Upper lobe of right lung (tissue), 1 donor: ENCODE results near the gene RASA4. TPM values are rescaled to one million over a fixed set of nuclear protein-coding genes. Genes with fewer than 3 reads are reported as not detected.
"Not testable (repeated sequence)": the region's sequence is repeated elsewhere in the genome, so short reads cannot be mapped to it uniquely, and the experiment has no call there.

Experiments
- ATAC-seq: fragments of 200-7000 bp; cut with Tn5 transposase; one replicate; pipeline ENCODE4 v1.9.1; 2020; ENCODE audit warnings: mild to moderate bottlenecking, moderate library complexity
- DNase-seq: peaks from one replicate; pipeline ENCODE4 v3.0.0-alpha.2; 2020
- H3K27ac ChIP-seq: fragments of 200-600 bp; one replicate; pipeline ENCODE4 v1.8.0; 2022
- H3K27me3 ChIP-seq: fragments of 200-600 bp; one replicate; pipeline ENCODE4 v1.8.0; 2022; ENCODE audit warnings: mild to moderate bottlenecking
- H3K36me3 ChIP-seq: fragments of 200-600 bp; one replicate; pipeline ENCODE4 v1.8.0; 2022
- H3K4me1 ChIP-seq: fragments of 200-600 bp; one replicate; pipeline ENCODE4 v1.8.0; 2022
- H3K4me3 ChIP-seq: fragments of 200-600 bp; one replicate; pipeline ENCODE4 v1.8.0; 2022; ENCODE audit warnings: mild to moderate bottlenecking
- H3K9me3 ChIP-seq: fragments of 200-600 bp; one replicate; pipeline ENCODE4 v1.8.0; 2022
- intact Hi-C: fragments of 100-400 bp; cut with DNase I; formaldehyde crosslinking; loops from one replicate; pipeline ENCODE4 v1.11.0; 2022
- long read RNA-seq: library from polyadenylated mRNA; unstranded; transcript quantifications from one replicate; pipeline ENCODE4 v2.0.0, GENCODE V29; 2021
- total RNA-seq: library from RNA; stranded (reverse); fragmentation: NEBNext Ultra II Directional; extraction: Animal tissue kit (Norgen Biotek cat#: 25700); gene quantifications from one replicate; pipeline ENCODE4 v1.2.1, GENCODE V29; 2021
- donor health status: DM: no; HTN: yes; CAD: no; lungs with severe emphysema.

The RASA4 gene
- total RNA-seq, result 78.8 TPM
- long read RNA-seq, full-length matches to known transcripts, result 22 of 61 reads
- long read RNA-seq, partial matches to known transcripts, result 22 of 61 reads
- long read RNA-seq, other reads (novel, unspliced or antisense), result 17 of 61 reads

GRCh38 chr7:102616507-102617125 lies at the start of gene RASA4:
RASA4 (minus strand) TSS chr7:102616756; CDS start chr7:102616689, 67 bp downstream.
- intact Hi-C loops, H3K4me1 ChIP-seq, H3K9me3 ChIP-seq, H3K27ac ChIP-seq, H3K36me3 ChIP-seq, H3K27me3 ChIP-seq: not testable (repeated sequence)
- DNase-seq, result peak; percentile 81
- H3K4me3 ChIP-seq, result peak within 1 kb of the TSS; percentile 49
- peak; percentile 94 for ATAC-seq

GRCh38 chr7:102664765-102665164 lies 48.2 kb upstream of the RASA4 start:
- intact Hi-C loops, ATAC-seq, H3K27ac ChIP-seq, H3K4me1 ChIP-seq, H3K9me3 ChIP-seq, DNase-seq, H3K36me3 ChIP-seq, H3K4me3 ChIP-seq, H3K27me3 ChIP-seq: not testable (repeated sequence)

GRCh38 chr7:102649924-102650323 lies 33.4 kb upstream of the RASA4 start, which contains the start of gene SPDYE2B:
SPDYE2B (plus strand) TSS chr7:102650319; CDS start chr7:102652349, 2,030 bp downstream.
- DNase-seq, H3K9me3 ChIP-seq, H3K36me3 ChIP-seq, H3K27ac ChIP-seq, intact Hi-C loops, H3K4me3 ChIP-seq, H3K4me1 ChIP-seq, H3K27me3 ChIP-seq: not testable (repeated sequence)
- peak; percentile 55 for ATAC-seq

GRCh38 chr7:102647813-102648212 lies 31.3 kb upstream of the RASA4 start:
- H3K4me1 ChIP-seq, intact Hi-C loops, H3K27ac ChIP-seq, H3K27me3 ChIP-seq, H3K4me3 ChIP-seq, H3K9me3 ChIP-seq, H3K36me3 ChIP-seq: not testable (repeated sequence)
- peak; percentile 33 for ATAC-seq
- DNase-seq, result peak; percentile 57

- H3K27ac ChIP-seq, DNase-seq, ATAC-seq, H3K27me3 ChIP-seq, H3K4me3 ChIP-seq, intact Hi-C loops, H3K9me3 ChIP-seq, H3K4me1 ChIP-seq, H3K36me3 ChIP-seq: not testable (repeated sequence)
These were observed 26.8 kb upstream of the RASA4 start for GRCh38 chr7:102643404-102643803.

GRCh38 chr7:102642691-102643090 lies 26.1 kb upstream of the RASA4 start, which contains the start of gene UPK3BL1:
UPK3BL1 (minus strand) TSS chr7:102642791; CDS start chr7:102642741, 50 bp downstream.
- intact Hi-C loops, H3K36me3 ChIP-seq, DNase-seq, H3K27me3 ChIP-seq, H3K4me1 ChIP-seq, H3K9me3 ChIP-seq, H3K4me3 ChIP-seq, H3K27ac ChIP-seq: not testable (repeated sequence)
- peak; percentile 41 for ATAC-seq

- H3K4me1 ChIP-seq, H3K27me3 ChIP-seq, H3K4me3 ChIP-seq, intact Hi-C loops, H3K36me3 ChIP-seq, H3K27ac ChIP-seq, H3K9me3 ChIP-seq: not testable (repeated sequence)
- peak; percentile 65 for DNase-seq
- ATAC-seq, result peak; percentile 1
These were observed 22.3 kb upstream of the RASA4 start for GRCh38 chr7:102638848-102639247.

GRCh38 chr7:102636956-102637355 lies 20.4 kb upstream of the RASA4 start:
- intact Hi-C loops, H3K36me3 ChIP-seq, ATAC-seq, H3K9me3 ChIP-seq, H3K4me3 ChIP-seq, H3K27ac ChIP-seq, H3K4me1 ChIP-seq, H3K27me3 ChIP-seq: not testable (repeated sequence)
- DNase-seq, result peak; percentile 65

GRCh38 chr7:102635354-102635753 lies 18.8 kb upstream of the RASA4 start:
- intact Hi-C loops, H3K4me3 ChIP-seq, H3K36me3 ChIP-seq, H3K9me3 ChIP-seq, DNase-seq, H3K27ac ChIP-seq, H3K27me3 ChIP-seq, H3K4me1 ChIP-seq: not testable (repeated sequence)
- ATAC-seq, result peak; percentile 19

- ATAC-seq, result peak; percentile 0
- H3K9me3 ChIP-seq, H3K4me1 ChIP-seq, H3K27ac ChIP-seq, intact Hi-C loops, H3K36me3 ChIP-seq, DNase-seq, H3K4me3 ChIP-seq, H3K27me3 ChIP-seq: not testable (repeated sequence)
These were observed 17.7 kb upstream of the RASA4 start for GRCh38 chr7:102634299-102634698.

- H3K4me1 ChIP-seq, intact Hi-C loops, H3K27ac ChIP-seq, H3K36me3 ChIP-seq, H3K9me3 ChIP-seq, H3K27me3 ChIP-seq, H3K4me3 ChIP-seq: not testable (repeated sequence)
- peak; percentile 51 for DNase-seq
- ATAC-seq, result peak; percentile 49
These were observed 14.1 kb upstream of the RASA4 start for GRCh38 chr7:102630622-102631021.

GRCh38 chr7:102627271-102627904 lies 10.8 kb upstream of the RASA4 start:
- H3K4me3 ChIP-seq, H3K36me3 ChIP-seq, H3K9me3 ChIP-seq, DNase-seq, H3K4me1 ChIP-seq, H3K27ac ChIP-seq, intact Hi-C loops, H3K27me3 ChIP-seq: not testable (repeated sequence)
- ATAC-seq, result peak; percentile 16

GRCh38 chr7:102618122-102618521 lies 1.6 kb upstream of the RASA4 start:
- H3K27me3 ChIP-seq, intact Hi-C loops, H3K4me3 ChIP-seq, H3K9me3 ChIP-seq, H3K4me1 ChIP-seq, H3K36me3 ChIP-seq, ATAC-seq, H3K27ac ChIP-seq, DNase-seq: not testable (repeated sequence)

GRCh38 chr7:102615930-102616329 lies 626 bp downstream of the RASA4 start:
- H3K4me3 ChIP-seq, ATAC-seq, H3K9me3 ChIP-seq, DNase-seq, intact Hi-C loops, H3K27ac ChIP-seq, H3K27me3 ChIP-seq, H3K36me3 ChIP-seq, H3K4me1 ChIP-seq: not testable (repeated sequence)
